Heart left ventricle (tissue), 13 donors: Measurements from ENCODE around the gene TTLL5.

ENCODE experiments used
- POLR2A ChIP-seq, 2 donors: fragments of 450-650 bp; IDR thresholded peaks; one replicate each; pipeline ENCODE4 v1.6.1; 2017; ENCODE audit warnings: antibody characterized with exemption in 2 of 2, mild to moderate bottlenecking in 2 of 2, moderate library complexity in 2 of 2
- TF ChIP-seq, protein P1 (sequence below), 12 donors: fragments of 200-600 bp; sonication (generic) in 4 of 12; IDR thresholded peaks; one replicate each; pipeline versions ENCODE4 v1.5.0 to v1.8.0; 2018 to 2022; ENCODE audit warnings: antibody characterized with exemption in 12 of 12, mild to moderate bottlenecking in 5 of 12
- donor health status: ischemic (EF 13 %, LVEDD 7.1; RV severe dilation, severe dysfunction).
- donor health status: DM: no; HTN: yes; CAD: no.
- donor health status: DM: no; HTN: no; CAD: no.
- donor health status: ischemic (EF 25% LVEDD 6.9; RV normal size, moderate dysfunction).
- donor health status: ischemic (EF 25% LVEDD 5.7; RV mildly dilated, moderate dysfunction).
- donor health status: ischemic (EF 35%, LVEDD 5.7; RV mildly dilated, moderate dysfunction).
- donor health status: nonischemic (EF 11% LVEDD 7.7; RV severe dilation, severe dysfunction).
- donor health status: DM: yes; HTN: yes; CAD: no.
- donor health status: PGD.
- donor health status: ischemic (EF 29% LVEDD 5.4; RV normal size, mild dysfunction).
- donor health status: nonischemic (EF 23%, LVEDD 6.1; RV moderate dilation, normal function).

DNA sequence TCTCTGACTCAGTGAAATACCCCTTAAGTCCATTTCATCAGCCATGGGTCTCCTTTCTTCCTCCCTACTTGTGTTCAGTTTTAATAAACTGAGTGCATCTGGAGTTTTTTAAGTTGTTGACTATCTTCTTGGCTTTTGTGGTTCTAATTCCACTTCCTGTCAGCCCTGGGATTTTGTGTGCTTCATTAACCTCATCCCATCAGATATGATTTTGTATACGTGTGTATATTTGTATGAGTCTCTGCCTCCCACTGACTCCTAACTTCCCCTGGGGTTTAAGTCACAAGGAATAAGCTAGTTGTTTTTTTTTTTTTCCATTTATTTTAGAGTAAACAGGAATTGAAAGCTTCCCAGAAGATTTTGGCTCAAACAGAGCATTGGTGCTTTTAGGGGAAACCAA, 62.7 kb downstream of the TTLL5 start:
- TF ChIP-seq, protein P1, sequence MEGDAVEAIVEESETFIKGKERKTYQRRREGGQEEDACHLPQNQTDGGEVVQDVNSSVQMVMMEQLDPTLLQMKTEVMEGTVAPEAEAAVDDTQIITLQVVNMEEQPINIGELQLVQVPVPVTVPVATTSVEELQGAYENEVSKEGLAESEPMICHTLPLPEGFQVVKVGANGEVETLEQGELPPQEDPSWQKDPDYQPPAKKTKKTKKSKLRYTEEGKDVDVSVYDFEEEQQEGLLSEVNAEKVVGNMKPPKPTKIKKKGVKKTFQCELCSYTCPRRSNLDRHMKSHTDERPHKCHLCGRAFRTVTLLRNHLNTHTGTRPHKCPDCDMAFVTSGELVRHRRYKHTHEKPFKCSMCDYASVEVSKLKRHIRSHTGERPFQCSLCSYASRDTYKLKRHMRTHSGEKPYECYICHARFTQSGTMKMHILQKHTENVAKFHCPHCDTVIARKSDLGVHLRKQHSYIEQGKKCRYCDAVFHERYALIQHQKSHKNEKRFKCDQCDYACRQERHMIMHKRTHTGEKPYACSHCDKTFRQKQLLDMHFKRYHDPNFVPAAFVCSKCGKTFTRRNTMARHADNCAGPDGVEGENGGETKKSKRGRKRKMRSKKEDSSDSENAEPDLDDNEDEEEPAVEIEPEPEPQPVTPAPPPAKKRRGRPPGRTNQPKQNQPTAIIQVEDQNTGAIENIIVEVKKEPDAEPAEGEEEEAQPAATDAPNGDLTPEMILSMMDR (IDR thresholded peaks at IDR 0.05) = no peak
- TF ChIP-seq POLR2A (IDR thresholded peaks at IDR 0.05) = no peak
